KOPT-K1 (cell line): Measurements from ENCODE around the gene PHLDA2.

Source experiments
- H3K27ac ChIP-seq: fragments of 200-600 bp; sonication (generic); 2 replicates; pipeline ENCODE4 v1.5.1; 2016; ENCODE audit warnings: antibody characterized with exemption, mild to moderate bottlenecking, low read depth, low read length; ENCODE audit not compliant: poor library complexity, severe bottlenecking
- H3K36me3 ChIP-seq: fragments of 200-600 bp; sonication (generic); 2 replicates; pipeline ENCODE4 v1.5.1; 2017; ENCODE audit warnings: antibody characterized with exemption, mild to moderate bottlenecking, low read length, moderate library complexity; ENCODE audit not compliant: insufficient read depth
- H3K9me3 ChIP-seq: fragments of 200-600 bp; sonication (generic); 2 replicates; pipeline ENCODE4 v1.5.1; 2017; ENCODE audit warnings: antibody characterized with exemption, low read length, mild to moderate bottlenecking; ENCODE audit not compliant: insufficient read depth, poor library complexity, severe bottlenecking

Gene PHLDA2

DNA sequence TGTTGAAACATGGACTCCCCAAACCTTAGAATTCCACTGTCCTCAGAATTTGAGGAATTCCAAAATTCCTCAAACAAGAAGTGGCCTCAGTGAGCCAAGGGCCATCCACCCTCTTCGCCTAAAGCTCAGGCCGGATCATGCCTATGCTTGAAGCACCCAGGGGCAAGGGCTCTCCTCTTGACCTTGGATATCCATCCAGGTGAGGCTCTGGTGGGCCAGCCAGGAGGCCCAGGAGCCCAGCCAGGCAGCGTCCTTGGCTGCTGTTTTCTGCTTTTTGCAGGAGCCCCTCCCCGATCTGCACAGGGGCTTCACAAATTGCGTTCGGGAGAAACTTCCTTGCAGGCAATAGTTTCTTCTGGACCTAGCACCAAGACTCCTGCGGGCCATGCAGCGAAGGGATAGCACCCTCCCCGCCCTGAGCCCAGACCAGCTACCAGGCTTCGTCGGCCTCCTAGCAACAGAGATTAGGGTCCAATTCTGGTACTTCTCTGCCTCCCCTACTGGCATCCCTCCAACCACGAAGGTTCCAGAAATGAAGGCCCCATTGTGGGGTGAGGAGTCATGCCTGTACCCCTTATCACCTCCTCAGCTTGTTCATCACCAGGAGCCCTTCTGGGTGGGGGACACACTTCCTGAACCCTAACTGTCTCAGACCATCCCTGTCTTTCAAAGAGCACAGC lies 2.0 kb downstream of the PHLDA2 start:
- H3K27ac ChIP-seq, result no peak overlapping the region
- H3K36me3 ChIP-seq, result no peaks in the 10 kb centered on the region
- no peaks in the 10 kb centered on the region for H3K9me3 ChIP-seq

DNA sequence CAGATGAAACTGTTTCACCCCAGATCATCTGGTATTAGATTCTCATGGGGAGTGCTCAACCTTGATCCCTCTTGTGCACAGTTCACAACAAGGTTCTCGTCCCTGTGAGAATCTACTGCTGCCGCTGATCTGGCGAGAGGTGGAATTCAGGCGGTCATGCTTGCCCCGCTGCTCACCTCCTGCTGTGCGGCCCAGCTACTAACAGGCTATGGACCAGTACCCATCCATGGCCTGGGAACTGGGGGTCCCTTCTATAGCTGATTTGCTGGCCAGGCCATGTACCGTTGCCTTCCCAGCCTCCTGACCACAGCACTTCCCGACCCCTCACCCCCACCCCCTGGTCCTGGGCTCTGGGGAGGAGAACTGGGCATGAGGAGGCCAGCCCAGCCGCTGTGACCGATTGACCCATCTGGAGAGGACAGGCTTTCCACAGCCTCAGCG lies 2.6 kb downstream of the PHLDA2 start:
- H3K9me3 ChIP-seq, result no peaks in the 10 kb centered on the region
- H3K36me3 ChIP-seq, result no peaks in the 10 kb centered on the region
- H3K27ac ChIP-seq, result no peak overlapping the region

DNA sequence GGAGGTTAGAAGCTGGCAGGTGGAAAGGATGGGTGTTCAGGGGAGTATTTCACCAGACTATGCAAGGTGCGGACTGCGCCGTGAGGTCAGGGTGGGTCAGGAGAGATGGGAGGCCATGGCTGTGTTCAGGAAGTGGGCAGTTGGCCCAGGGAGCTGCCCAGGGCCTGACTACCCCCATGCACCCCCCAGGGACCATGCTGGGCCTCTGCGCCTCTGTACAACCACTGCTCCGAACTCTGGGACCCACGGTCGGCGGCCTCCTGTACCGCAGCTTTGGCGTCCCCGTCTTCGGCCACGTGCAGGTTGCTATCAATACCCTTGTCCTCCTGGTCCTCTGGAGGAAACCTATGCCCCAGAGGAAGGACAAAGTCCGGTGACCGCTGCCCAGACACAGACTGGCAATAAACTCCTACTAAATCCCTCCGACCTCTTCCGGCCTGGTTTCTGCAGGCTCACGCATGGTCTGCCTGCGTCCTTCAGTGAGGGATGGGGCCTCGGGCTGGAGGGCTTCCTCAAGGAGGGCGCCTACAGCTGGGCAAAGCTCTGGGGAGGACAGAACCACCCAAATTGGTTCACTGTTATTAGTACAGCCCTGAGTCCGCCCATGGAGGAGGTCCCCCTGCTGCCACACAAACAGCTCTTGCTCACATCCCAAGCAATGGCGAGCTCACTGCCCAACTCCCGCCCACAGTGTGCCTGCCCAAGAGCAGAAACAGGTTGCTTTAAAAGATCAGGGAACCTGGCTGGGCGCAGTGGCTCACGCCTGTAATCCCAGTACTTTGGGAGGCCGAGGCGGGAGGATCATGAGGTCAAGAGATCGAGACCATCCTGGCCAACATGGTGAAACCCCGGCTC lies 4.2 kb downstream of the PHLDA2 start:
- no peak overlapping the region for H3K27ac ChIP-seq
- no peaks in the 10 kb centered on the region for H3K9me3 ChIP-seq

DNA sequence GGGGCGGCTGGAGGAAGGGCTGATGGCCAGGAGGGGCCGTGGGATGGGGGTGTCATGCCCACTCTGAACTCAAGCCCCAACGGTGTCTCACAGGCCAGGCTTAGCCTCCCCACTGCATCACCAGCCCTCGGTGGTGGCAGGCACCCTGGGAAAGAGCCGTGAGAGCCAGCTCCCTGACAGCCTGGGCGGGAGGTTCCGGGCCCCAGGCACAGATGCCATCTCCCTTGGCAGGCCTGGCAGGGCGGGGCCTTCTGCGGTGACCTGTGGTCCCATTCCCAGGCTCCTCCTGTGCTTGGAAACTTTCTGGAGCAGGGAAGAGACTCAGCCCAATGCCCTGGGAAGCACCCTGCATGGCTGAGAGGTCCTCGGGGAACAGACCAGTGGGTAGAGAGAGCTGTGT lies 4.8 kb downstream of the PHLDA2 start:
- no peaks in the 10 kb centered on the region for H3K36me3 ChIP-seq
- no peaks in the 10 kb centered on the region for H3K9me3 ChIP-seq
- H3K27ac ChIP-seq, result no peak overlapping the region

More for the DNA sequence above, 4.2 kb downstream of the PHLDA2 start:
- H3K36me3 ChIP-seq, result no peaks in the 10 kb centered on the region

DNA sequence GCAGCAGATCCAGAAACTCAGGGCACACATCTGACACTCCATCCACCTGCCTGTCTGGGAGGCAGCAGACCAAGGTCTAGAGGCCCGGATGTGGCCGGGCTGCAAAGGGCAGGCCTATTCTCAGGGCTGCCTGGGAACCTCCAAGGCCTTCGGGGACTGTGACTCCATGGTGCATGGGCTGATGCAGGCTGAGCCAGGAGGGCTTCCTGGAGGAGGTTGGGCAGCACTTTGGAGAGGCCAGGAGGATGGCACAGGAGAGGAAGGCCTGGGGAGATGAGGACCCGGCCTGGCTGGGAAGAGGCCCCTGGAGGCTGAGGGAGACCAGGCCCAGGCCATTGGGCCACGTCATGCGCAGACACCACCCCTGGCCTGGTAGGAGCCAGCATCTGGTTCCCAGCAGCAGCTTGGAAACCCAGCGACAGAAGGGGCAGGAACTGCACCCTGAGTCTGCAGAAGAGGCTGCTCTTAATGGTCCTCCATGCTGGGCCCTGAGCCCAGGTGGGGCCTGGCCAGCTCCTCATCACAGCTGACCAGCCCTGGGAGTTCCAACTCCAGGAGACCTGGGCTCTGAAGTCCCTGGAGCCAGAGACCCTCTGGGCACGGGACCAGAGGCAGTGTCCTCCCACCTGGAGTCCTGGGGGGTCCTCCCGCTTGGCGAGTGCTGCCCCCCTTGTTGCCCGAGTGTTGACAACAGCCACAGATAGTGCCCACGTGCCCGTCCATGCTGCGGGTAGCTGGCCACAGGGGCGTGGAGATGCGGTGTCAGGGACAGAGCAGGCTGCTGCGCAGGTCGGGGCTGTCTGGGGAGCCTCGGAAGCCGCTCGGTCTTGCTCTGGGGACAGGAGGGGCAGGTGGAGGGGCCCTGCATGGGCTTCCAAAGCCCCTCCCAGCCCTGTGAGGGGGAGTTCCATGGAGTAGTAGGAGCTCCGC lies 5.5 kb downstream of the PHLDA2 start:
- Histone ChIP-seq H3K36me3 (no peaks in the 10 kb centered on the region), H3K27ac (no peak overlapping the region), H3K9me3 (no peaks in the 10 kb centered on the region)

DNA sequence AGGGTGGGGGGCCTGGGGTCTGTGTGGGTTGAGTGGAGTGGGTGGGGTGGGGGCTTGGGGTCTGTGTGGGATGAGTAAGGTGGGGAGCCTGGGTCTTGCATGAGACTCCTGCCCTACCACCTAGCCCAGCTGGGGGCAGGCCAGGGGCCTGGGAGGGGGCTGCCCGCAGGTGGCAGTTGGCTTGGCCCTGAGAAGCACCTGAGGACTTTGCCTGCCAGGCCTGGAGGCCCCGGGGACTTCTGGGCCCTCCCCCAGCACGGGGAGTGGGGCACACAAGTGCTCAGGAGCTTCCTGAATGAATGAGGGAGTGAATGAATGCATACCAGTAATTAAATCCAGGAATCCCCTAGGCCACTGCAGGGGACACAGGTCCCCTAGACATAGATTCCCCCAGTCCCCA lies 6.6 kb downstream of the PHLDA2 start:
- Histone ChIP-seq H3K27ac (no peak overlapping the region), H3K36me3 (no peaks in the 10 kb centered on the region), H3K9me3 (no peaks in the 10 kb centered on the region)

DNA sequence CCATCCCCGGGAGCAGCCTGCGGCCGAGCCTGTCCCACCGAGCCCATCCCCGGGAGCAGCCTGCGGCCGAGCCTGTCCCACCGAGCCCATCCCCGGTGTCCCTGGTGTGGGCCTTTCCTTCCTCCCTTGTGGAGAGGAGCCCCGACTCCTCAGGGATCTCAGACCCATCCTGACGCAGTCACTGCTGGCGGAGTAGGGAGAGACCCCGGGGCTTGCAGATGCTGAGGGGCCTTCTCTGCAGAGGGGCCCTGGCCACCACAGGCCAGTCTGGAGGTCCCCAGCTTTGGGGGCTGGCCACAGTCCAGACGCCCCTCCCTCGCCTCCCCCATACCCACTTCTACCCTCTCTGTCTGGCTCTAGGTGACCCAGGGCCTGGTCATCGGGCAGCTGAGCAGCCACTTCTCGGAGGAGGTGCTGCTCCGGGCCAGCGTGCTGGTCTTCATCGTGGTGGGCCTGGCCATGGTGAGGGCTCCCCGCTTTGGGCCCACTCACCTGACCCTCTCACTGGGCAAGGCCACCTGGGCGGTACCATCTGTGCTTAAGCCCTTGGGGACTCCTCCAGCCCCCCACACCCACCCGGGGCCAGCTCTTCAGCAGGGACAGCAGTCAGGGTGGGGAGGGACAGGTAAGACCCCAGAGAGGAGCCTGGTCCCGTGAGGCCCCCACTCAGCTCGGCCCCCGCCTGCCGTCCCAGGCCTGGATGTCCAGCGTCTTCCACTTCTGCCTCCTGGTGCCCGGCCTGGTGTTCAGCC lies 7.3 kb downstream of the PHLDA2 start:
- H3K27ac ChIP-seq, result no peak overlapping the region
- no peaks in the 10 kb centered on the region for H3K36me3 ChIP-seq
- H3K9me3 ChIP-seq, result no peaks in the 10 kb centered on the region

DNA sequence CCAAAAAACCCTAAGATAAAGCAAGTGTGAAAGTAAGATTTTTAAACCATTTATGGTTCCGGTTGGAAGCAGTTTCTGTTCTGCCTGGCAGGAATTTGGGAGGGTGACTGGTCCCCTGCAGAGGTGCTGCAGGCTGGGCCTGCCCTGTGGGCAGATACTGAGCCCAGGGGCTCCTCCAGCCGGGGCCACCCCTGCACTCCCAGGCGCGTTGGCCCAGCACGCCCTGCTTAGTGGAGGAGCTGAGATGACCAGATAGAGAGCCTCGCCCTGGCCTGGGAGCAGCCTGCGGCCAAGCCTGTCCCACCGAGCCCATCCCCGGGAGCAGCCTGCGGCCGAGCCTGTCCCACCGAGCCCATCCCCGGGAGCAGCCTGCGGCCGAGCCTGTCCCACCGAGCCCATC lies 8.0 kb downstream of the PHLDA2 start:
- Histone ChIP-seq H3K9me3 (no peaks in the 10 kb centered on the region), H3K36me3 (no peaks in the 10 kb centered on the region), H3K27ac (no peak overlapping the region)

DNA sequence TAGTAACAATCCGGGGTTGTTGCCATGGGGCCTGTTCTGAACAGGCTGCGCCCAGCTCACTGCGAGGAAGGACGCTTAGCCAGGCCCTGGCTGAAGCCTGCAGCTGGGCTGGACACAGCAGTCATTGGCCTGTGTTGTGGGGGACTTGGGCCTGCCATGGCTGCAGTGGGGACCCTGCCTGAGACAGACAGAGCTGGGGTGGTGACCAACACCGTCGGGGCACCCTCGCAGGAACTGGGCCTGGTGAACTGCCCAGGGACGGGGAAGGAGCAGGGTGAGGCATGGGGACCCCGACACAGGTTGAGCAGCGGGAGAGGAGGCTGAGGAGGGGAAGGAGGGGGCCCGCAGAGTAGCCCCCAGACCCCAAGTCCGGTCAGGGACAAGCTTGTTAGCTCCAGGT lies 8.9 kb downstream of the PHLDA2 start:
- H3K27ac ChIP-seq, result no peak overlapping the region
- no peaks in the 10 kb centered on the region for H3K36me3 ChIP-seq
- H3K9me3 ChIP-seq, result no peaks in the 10 kb centered on the region

DNA sequence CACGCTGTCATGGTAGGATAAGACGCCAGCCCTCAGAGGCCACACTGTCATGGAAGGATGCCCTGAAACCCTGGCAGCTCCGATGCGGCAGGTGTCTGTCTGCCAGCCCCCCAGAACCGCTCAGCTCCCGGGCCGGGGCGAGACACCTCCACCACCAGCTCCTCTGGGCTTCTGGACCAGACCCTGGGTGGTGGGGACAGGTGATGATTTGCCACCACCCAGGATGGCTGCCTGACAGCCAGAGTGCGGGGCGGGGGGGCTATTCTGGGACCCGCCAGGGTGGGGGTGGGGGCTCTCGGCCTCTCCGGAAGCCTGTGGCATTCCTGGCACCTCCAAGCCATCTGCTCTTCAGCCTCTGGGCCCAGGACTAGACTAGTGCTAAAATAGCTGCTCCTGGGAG lies 9.4 kb downstream of the PHLDA2 start:
- no peaks in the 10 kb centered on the region for H3K9me3 ChIP-seq
- H3K36me3 ChIP-seq, result no peaks in the 10 kb centered on the region
- no peak overlapping the region for H3K27ac ChIP-seq

DNA sequence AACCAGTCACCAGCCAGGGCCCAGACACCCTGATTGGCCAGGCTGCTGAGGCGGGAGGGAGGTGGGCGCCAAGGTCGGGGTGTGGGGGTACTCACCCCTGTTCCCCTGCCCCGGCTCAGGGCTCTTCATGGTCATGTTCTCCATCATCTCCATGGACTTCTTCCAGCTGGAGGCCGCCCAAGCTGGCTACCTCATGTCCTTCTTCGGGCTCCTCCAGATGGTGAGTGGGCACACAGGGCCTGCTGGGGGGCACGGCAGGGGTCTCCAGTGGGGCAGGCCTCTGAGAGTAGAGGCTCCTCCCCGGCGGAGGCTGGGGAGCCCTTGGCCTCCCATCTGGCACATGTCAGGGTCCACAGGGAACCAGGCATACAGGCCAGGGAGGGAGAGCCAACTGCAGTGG lies 10.0 kb downstream of the PHLDA2 start:
- no peaks in the 10 kb centered on the region for H3K9me3 ChIP-seq
- H3K36me3 ChIP-seq, result no peaks in the 10 kb centered on the region
- H3K27ac ChIP-seq, result no peak overlapping the region

DNA sequence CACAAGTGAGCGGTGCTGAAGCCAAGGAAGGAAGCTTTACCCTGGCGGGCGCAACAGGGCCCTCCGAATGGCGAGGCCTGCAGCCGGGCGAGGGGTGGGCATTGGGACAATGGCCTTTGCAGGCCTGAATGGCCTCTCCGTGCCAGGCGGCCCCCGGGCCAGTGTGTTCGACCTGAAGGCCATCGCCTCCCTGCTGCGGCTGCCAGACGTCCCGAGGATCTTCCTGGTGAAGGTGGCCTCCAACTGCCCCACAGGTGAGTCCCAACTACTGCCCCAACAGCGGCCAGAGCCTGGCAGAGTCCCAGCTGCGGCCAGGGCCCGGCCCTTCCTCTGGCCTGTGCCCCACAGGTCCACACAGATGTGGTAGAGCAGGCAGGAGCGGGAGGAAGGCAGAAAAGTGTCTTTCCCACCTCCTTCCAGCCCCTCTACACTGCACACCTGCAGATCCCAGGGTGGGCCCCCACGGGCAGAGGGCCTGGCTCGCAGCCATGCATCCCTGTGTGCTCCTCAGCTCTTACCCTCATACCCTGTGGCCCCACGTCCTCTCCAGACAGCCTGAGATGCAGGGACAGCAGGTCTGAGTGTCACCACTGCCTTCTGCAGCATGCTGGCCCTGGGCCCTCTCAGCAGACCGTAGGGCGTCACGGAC lies 11.3 kb downstream of the PHLDA2 start:
- no peaks in the 10 kb centered on the region for H3K36me3 ChIP-seq
- H3K9me3 ChIP-seq, result no peaks in the 10 kb centered on the region
- H3K27ac ChIP-seq, result no peak overlapping the region

DNA sequence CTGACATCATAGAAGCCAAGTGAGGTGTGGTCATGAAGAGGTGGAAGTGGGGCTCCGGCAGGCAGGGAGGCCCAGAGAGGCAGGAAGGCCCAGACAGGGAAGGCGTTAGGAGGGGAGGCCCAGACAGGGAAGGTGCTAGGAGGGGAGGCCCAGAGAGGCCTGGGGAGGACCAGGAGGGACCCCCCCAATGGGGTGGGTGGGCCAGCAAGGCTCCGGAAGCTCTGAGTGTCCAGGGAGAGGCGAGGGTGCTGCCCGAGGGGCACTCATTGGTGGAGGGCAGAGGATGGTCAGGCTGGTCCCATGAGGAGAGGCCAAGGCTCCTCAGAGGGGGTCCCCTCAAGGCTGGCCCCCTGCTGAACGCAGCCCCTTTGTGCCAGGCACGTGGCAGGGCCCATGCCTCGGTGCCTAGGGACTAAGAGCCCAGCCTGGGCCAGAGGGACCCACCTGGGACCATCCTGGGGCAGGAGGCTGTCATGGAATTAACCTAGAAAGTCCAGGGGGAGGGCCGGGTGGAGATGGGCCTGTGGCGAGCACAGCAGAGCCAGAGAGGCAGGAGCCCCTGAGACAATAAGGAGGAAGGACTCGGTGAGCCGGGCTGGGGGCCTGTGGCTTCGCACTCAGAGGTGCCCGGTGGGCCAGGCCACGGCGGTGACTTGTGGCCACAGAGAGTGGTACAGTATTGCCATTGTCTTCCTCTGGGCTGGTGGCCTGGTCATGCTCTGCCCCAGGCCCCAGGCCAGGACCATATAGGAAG lies 12.2 kb downstream of the PHLDA2 start:
- Histone ChIP-seq H3K9me3 (no peaks in the 10 kb centered on the region), H3K36me3 (no peaks in the 10 kb centered on the region), H3K27ac (no peak overlapping the region)
